PFSK-1 (cell line): ENCODE results near the gene PPM1L.

Source experiments
- POLR2AphosphoS5 ChIP-seq: IDR thresholded peaks from 2 replicates; pipeline ENCODE4 v1.6.1; 2012; ENCODE audit warnings: low read depth, mild to moderate bottlenecking, control low read depth, low read length, moderate library complexity
- SIN3A ChIP-seq: IDR thresholded peaks from 2 replicates; pipeline ENCODE4 v1.6.1; 2012; ENCODE audit warnings: mild to moderate bottlenecking, low read length, moderate library complexity, borderline replicate concordance; ENCODE audit not compliant: insufficient read depth
- TF ChIP-seq, protein P1 (sequence below), 2 experiments: IDR thresholded peaks; 2 replicates each; pipeline versions ENCODE4 v1.6.1 to v1.8.0; 2011 to 2012; ENCODE audit warnings: low read depth in 2 of 2, low read length in 2 of 2, control low read depth in 1 of 2, inconsistent platforms in 1 of 2, mild to moderate bottlenecking in 1 of 2, moderate library complexity in 1 of 2; ENCODE audit not compliant: insufficient read depth in 1 of 2

DNA sequence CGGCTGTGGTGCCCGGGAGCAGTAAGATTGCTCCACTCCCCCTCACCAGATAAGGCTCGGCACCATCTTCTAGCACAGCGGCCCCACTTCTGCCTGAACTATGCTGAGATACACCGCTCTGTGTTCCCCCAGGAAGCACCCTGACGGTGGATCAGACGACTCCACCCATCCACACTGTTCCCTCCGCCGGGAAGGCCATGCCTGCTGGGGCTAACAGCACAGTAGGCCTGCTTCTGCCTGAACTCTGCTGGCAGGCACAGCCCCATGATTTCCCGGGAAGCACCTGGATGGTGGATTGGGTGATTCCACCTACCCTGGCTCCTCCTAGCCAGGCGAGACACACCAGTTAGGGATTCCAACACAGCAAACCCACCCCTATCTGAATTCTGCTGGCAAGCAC lies 36.3 kb upstream of the PPM1L start:
- TF ChIP-seq POLR2AphosphoS5 (no peak), SIN3A (no peak)
- TF ChIP-seq, protein P1, sequence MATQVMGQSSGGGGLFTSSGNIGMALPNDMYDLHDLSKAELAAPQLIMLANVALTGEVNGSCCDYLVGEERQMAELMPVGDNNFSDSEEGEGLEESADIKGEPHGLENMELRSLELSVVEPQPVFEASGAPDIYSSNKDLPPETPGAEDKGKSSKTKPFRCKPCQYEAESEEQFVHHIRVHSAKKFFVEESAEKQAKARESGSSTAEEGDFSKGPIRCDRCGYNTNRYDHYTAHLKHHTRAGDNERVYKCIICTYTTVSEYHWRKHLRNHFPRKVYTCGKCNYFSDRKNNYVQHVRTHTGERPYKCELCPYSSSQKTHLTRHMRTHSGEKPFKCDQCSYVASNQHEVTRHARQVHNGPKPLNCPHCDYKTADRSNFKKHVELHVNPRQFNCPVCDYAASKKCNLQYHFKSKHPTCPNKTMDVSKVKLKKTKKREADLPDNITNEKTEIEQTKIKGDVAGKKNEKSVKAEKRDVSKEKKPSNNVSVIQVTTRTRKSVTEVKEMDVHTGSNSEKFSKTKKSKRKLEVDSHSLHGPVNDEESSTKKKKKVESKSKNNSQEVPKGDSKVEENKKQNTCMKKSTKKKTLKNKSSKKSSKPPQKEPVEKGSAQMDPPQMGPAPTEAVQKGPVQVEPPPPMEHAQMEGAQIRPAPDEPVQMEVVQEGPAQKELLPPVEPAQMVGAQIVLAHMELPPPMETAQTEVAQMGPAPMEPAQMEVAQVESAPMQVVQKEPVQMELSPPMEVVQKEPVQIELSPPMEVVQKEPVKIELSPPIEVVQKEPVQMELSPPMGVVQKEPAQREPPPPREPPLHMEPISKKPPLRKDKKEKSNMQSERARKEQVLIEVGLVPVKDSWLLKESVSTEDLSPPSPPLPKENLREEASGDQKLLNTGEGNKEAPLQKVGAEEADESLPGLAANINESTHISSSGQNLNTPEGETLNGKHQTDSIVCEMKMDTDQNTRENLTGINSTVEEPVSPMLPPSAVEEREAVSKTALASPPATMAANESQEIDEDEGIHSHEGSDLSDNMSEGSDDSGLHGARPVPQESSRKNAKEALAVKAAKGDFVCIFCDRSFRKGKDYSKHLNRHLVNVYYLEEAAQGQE (IDR thresholded peaks at IDR 0.05; ENCODE audit: insufficient read depth in 1 of 2, low read depth in 2 of 2, low read length in 2 of 2): no peak
